Measurements from ENCODE around the gene CERS6.

The CERS6 gene

GRCh38 chr2:168748461-168748860, 292.4 kb downstream of the CERS6 start:
- no peak overlapping the region for H3K4me3 ChIP-seq (ENCODE audit: low read depth, low read length)
- no peaks in the 10 kb centered on the region for H3K27me3 ChIP-seq
- no peak for DNase-seq
- no peaks in the 10 kb centered on the region for H3K36me3 ChIP-seq
- no peak for TF ChIP-seq CTCF (IDR thresholded peaks at IDR 0.05; ENCODE audit: low read depth, low read length)
- H3K4me1 ChIP-seq, result no peaks in the 10 kb centered on the region
- H3K9me3 ChIP-seq, result no peaks in the 10 kb centered on the region

- no peaks in the 10 kb centered on the region for H3K4me1 ChIP-seq
- H3K4me3 ChIP-seq (ENCODE audit: low read depth, low read length), result no peak overlapping the region
- no peaks in the 10 kb centered on the region for H3K27me3 ChIP-seq
- no peak for TF ChIP-seq CTCF (IDR thresholded peaks at IDR 0.05; ENCODE audit: low read depth, low read length)
- no peaks in the 10 kb centered on the region for H3K36me3 ChIP-seq
- DNase-seq, result no peak
- no peaks in the 10 kb centered on the region for H3K9me3 ChIP-seq
Observed at GRCh38 chr2:168749297-168749696, 293.2 kb downstream of the CERS6 start.

- H3K9me3 ChIP-seq, result no peaks in the 10 kb centered on the region
- H3K27me3 ChIP-seq, result no peaks in the 10 kb centered on the region
- H3K36me3 ChIP-seq, result no peaks in the 10 kb centered on the region
- H3K4me1 ChIP-seq, result no peaks in the 10 kb centered on the region
- TF ChIP-seq CTCF (IDR thresholded peaks at IDR 0.05; ENCODE audit: low read depth, low read length), result no peak
- no peak for DNase-seq
- no peak overlapping the region for H3K4me3 ChIP-seq (ENCODE audit: low read depth, low read length)
Observed at GRCh38 chr2:168751104-168751740, 295.1 kb downstream of the CERS6 start.

- no peaks in the 10 kb centered on the region for H3K36me3 ChIP-seq
- no peak for DNase-seq
- TF ChIP-seq CTCF (IDR thresholded peaks at IDR 0.05; ENCODE audit: low read depth, low read length), result no peak
- H3K9me3 ChIP-seq, result no peaks in the 10 kb centered on the region
- H3K27me3 ChIP-seq, result no peaks in the 10 kb centered on the region
- H3K4me3 ChIP-seq (ENCODE audit: low read depth, low read length), result no peak overlapping the region
- no peaks in the 10 kb centered on the region; the same call in 1 of the 2 replicates for H3K4me1 ChIP-seq
Observed at GRCh38 chr2:168752361-168752760, 296.3 kb downstream of the CERS6 start.

GRCh38 chr2:168753765-168754329, 297.8 kb downstream of the CERS6 start:
- Histone ChIP-seq H3K36me3 (no peaks in the 10 kb centered on the region), H3K4me3 (ENCODE audit: low read depth, low read length) (no peak overlapping the region), H3K9me3 (no peaks in the 10 kb centered on the region), H3K27me3 (no peaks in the 10 kb centered on the region), H3K4me1 (no peaks in the 10 kb centered on the region; the same call in 1 of the 2 replicates)
- TF ChIP-seq CTCF (IDR thresholded peaks at IDR 0.05; ENCODE audit: low read depth, low read length), result no peak
- DNase-seq, result no peak

- H3K27me3 ChIP-seq, result no peaks in the 10 kb centered on the region
- DNase-seq, result peak; percentile 12
- no peaks in the 10 kb centered on the region; the same call in 1 of the 2 replicates for H3K4me1 ChIP-seq
- TF ChIP-seq CTCF (IDR thresholded peaks at IDR 0.05; ENCODE audit: low read depth, low read length), result no peak
- no peaks in the 10 kb centered on the region for H3K36me3 ChIP-seq
- H3K4me3 ChIP-seq (ENCODE audit: low read depth, low read length), result no peak overlapping the region
- no peaks in the 10 kb centered on the region for H3K9me3 ChIP-seq
Observed at GRCh38 chr2:168757223-168757622, 301.2 kb downstream of the CERS6 start.

Data from BE2C (cell line).